SK-N-SH (cell line): Measurements from ENCODE around the gene TCEA3. TPM values are rescaled to one million over a fixed set of nuclear protein-coding genes. Genes with fewer than 3 reads are reported as not detected.

Experiments used
- CTCF ChIA-PET: fragments of 300-600, 350-600 bp; formaldehyde crosslinking; extraction: SDS; loops from one replicate; lab custom pipeline; 2021; lab: Yijun Ruan, JAX
- POLR2A ChIA-PET: fragments of 350-600 bp; sonication (Branson Sonifier 250); formaldehyde crosslinking; extraction: SDS; loops from one replicate; lab custom pipeline; 2020; ENCODE audit warnings: antibody characterized with exemption, inconsistent platforms; lab: Yijun Ruan, JAX
- DNase-seq: peaks from one replicate; pipeline ENCODE4 v3.0.0; 2012
- H2AFZ ChIP-seq: fragments of 200-600 bp; sonication (generic); 2 replicates; pipeline ENCODE4 v1.8.1; 2016; ENCODE audit warnings: antibody characterized with exemption, mild to moderate bottlenecking, low read depth
- H3F3A ChIP-seq: fragments of 200-600 bp; sonication (generic); replicated peaks from 2 replicates; pipeline ENCODE3; 2016; ENCODE audit warnings: antibody characterized with exemption, mild to moderate bottlenecking; ENCODE audit not compliant: insufficient read depth
- H3K27ac ChIP-seq, 2 experiments: fragments of 200-500 bp in 1 of 2; fragments of 200-600 bp in 1 of 2; sonication (Bioruptor generic) in 1 of 2; sonication (generic), shearing (Covaris generic) in 1 of 2; 2 replicates each; pipeline versions ENCODE4 v1.5.1 to v1.6.1; 2014 to 2016; ENCODE audit warnings: low read depth in 2 of 2, inconsistent platforms in 1 of 2, low read length in 1 of 2, mild to moderate bottlenecking in 1 of 2, mixed read lengths in 1 of 2
- H3K27me3 ChIP-seq: fragments of 200-600 bp; sonication (generic), shearing (Covaris generic); 2 replicates; pipeline ENCODE4 v1.6.1; 2016; ENCODE audit warnings: mixed run types; ENCODE audit not compliant: insufficient read depth
- H3K36me3 ChIP-seq, 2 experiments: fragments of 200-500 bp in 1 of 2; fragments of 200-600 bp in 1 of 2; sonication (Bioruptor generic) in 1 of 2; sonication (generic) in 1 of 2; replicated peaks in 1 of 2; 2 replicates each; pipeline versions ENCODE3 to v1.5.1; 2014 to 2016; ENCODE audit warnings: low read length in 1 of 2, mild to moderate bottlenecking in 1 of 2; ENCODE audit not compliant: insufficient read depth in 2 of 2, control insufficient read depth in 1 of 2
- H3K4me1 ChIP-seq, 2 experiments: fragments of 200-500 bp in 1 of 2; fragments of 200-600 bp in 1 of 2; sonication (Bioruptor generic) in 1 of 2; sonication (generic), shearing (Covaris generic) in 1 of 2; 2 replicates each; pipeline versions ENCODE4 v1.5.1 to v1.6.1; 2014 to 2016; ENCODE audit warnings: low read depth in 1 of 2, low read length in 1 of 2, mixed run types in 1 of 2; ENCODE audit not compliant: insufficient read depth in 2 of 2, control insufficient read depth in 1 of 2
- H3K4me2 ChIP-seq: fragments of 200-600 bp; sonication (generic), shearing (Covaris generic); 2 replicates; pipeline ENCODE4 v1.6.1; 2017; ENCODE audit warnings: mixed run types
- H3K4me3 ChIP-seq, 2 experiments: fragments of 200-500 bp in 1 of 2; fragments of 200-600 bp in 1 of 2; sonication (Bioruptor generic) in 1 of 2; sonication (generic), shearing (Covaris generic) in 1 of 2; 2 replicates each; pipeline versions ENCODE4 v1.5.1 to v1.8.1; 2014 to 2016; ENCODE audit warnings: low read depth in 2 of 2, inconsistent platforms in 1 of 2, low read length in 1 of 2, mild to moderate bottlenecking in 1 of 2, mixed read lengths in 1 of 2, moderate library complexity in 1 of 2
- H3K79me2 ChIP-seq: fragments of 200-600 bp; sonication (generic); 2 replicates; pipeline ENCODE4 v1.8.1; 2017; ENCODE audit warnings: mild to moderate bottlenecking; ENCODE audit not compliant: insufficient read depth
- H3K9ac ChIP-seq: fragments of 200-600 bp; sonication (generic); 2 replicates; pipeline ENCODE4 v1.6.1; 2017; ENCODE audit warnings: mixed run types
- H3K9me2 ChIP-seq: fragments of 200-600 bp; sonication (generic); 2 replicates; pipeline ENCODE4 v1.6.1; 2017; ENCODE audit warnings: mixed run types
- H3K9me3 ChIP-seq: fragments of 200-600 bp; sonication (generic); 2 replicates; pipeline ENCODE4 v1.6.1; 2017; ENCODE audit warnings: mixed run types, mild to moderate bottlenecking, moderate library complexity
- H4K20me1 ChIP-seq: fragments of 200-600 bp; sonication (generic); 2 replicates; pipeline ENCODE4 v1.6.1; 2017; ENCODE audit warnings: mild to moderate bottlenecking, mixed run types; ENCODE audit not compliant: insufficient read depth
- FOSL2 ChIP-seq: IDR thresholded peaks from 2 replicates; pipeline ENCODE4 v1.4.0; 2012; ENCODE audit warnings: low read depth, mild to moderate bottlenecking, moderate library complexity, borderline replicate concordance
- FOXJ3 ChIP-seq: sonication (generic); formaldehyde crosslinking; IDR thresholded peaks from 2 replicates; pipeline ENCODE4 v1.5.1; 2020; ENCODE audit warnings: mild to moderate bottlenecking, missing genetic modification reagents
- MAX ChIP-seq: IDR thresholded peaks from 2 replicates; pipeline ENCODE4 v1.4.0; 2012; ENCODE audit warnings: low read depth
- NFIC ChIP-seq: IDR thresholded peaks from 2 replicates; pipeline ENCODE4 v1.4.0; 2012; ENCODE audit warnings: borderline replicate concordance
- NRF1 ChIP-seq: IDR thresholded peaks from 2 replicates; pipeline ENCODE4 v1.6.1; 2012; ENCODE audit warnings: low read depth, mild to moderate bottlenecking, low read length
- PBX3 ChIP-seq: IDR thresholded peaks from 2 replicates; pipeline ENCODE4; 2012
- RCOR1 ChIP-seq: fragments of 150-350 bp; IDR thresholded peaks from 2 replicates; pipeline ENCODE4 v1.6.1; 2017; ENCODE audit warnings: antibody characterized with exemption, low read length
- REST ChIP-seq: IDR thresholded peaks from 2 replicates; pipeline ENCODE4 v1.6.1; 2012; ENCODE audit warnings: mild to moderate bottlenecking, low read depth, low read length, moderate library complexity
- RXRA ChIP-seq: IDR thresholded peaks from 2 replicates; pipeline ENCODE4 v1.4.0; 2012; ENCODE audit warnings: low read depth, mild to moderate bottlenecking, borderline replicate concordance
- TAF1 ChIP-seq: IDR thresholded peaks from 2 replicates; pipeline ENCODE4 v1.6.1; 2012; ENCODE audit warnings: low read depth, mild to moderate bottlenecking, low read length, moderate library complexity, borderline replicate concordance
- TEAD4 ChIP-seq: IDR thresholded peaks from 2 replicates; pipeline ENCODE4 v1.4.0; 2012; ENCODE audit warnings: mild to moderate bottlenecking, borderline replicate concordance; ENCODE audit not compliant: insufficient read depth
- USF1 ChIP-seq: IDR thresholded peaks from 2 replicates; pipeline ENCODE4 v1.4.0; 2012; ENCODE audit warnings: low read depth, borderline replicate concordance
- USF2 ChIP-seq: fragments of 150-350 bp; IDR thresholded peaks from 2 replicates; pipeline ENCODE4 v1.6.1; 2017; ENCODE audit warnings: antibody characterized with exemption, low read length, low read depth, borderline replicate concordance
- WGBS: methylation state at CpG from one replicate; pipeline ENCODE4 v1.1.6; 2017; ENCODE audit warnings: low lambda C conversion rate; 5-methylcytosine and 5-hydroxymethylcytosine counted together
- polyA plus RNA-seq, 3 experiments: library from polyadenylated mRNA; depleted of rRNA; stranded (reverse); fragments of >200 nt; gene quantifications; 2 replicates each; pipeline ENCODE4 v1.2.3, GENCODE V29; 2012

The TCEA3 gene
- polyA plus RNA-seq, 1 of the 3 experiments (the other 2 are of a cell fraction): 1.1 TPM

- Histone ChIP-seq H3K9ac (no peak overlapping the region), H4K20me1 (no peaks in the 10 kb centered on the region), H3K9me3 (no peaks in the 10 kb centered on the region), H3F3A (no peaks in the 10 kb centered on the region), H3K9me2 (no peaks in the 10 kb centered on the region), H3K27ac (no peak overlapping the region), H3K27me3 (no peaks in the 10 kb centered on the region), H2AFZ (no peak overlapping the region), H3K79me2 (no peaks in the 10 kb centered on the region), H3K4me1 (peaks cover 0 to 2% of the 10 kb centered on the region in 2 experiments; a peak in 1 of 4 replicates), H3K4me2 (no peak overlapping the region), H3K36me3 (peaks cover 5 to 26% of the 10 kb centered on the region in 2 experiments), H3K4me3 (no peak overlapping the region)
- no peak for DNase-seq
- WGBS: 96% methylated on average over 7 of the region's 8 CpGs
- TF ChIP-seq REST (no peak), RCOR1 (no peak), USF1 (no peak), MAX (no peak), NFIC (no peak)
- ChIA-PET POLR2A (no interaction called here), CTCF (interaction anchor here (0.5 to 1.3 kb wide), 5 partner anchors 20 to 98 kb away, joined by 3 to 5 read pairs (median 3); no protein-coding TSS in a partner anchor)
Measured at GRCh38 chr1:23441446-23442148, 17.0 kb upstream of the TCEA3 start.

GRCh38 chr1:23438545-23438944 lies 14.0 kb upstream of the TCEA3 start:
- ChIA-PET POLR2A (no interaction called here), CTCF (no interaction called here)
- no peak overlapping the region for H3K4me2 ChIP-seq
- peaks cover 5 to 42% of the 10 kb centered on the region in 2 experiments for H3K36me3 ChIP-seq
- 98% methylated on average over 5 of the region's 8 CpGs for WGBS
- H2AFZ ChIP-seq: no peak overlapping the region
- no peaks in the 10 kb centered on the region for H3K9me3 ChIP-seq
- no peak overlapping the region for H3K27ac ChIP-seq
- no peaks in the 10 kb centered on the region for H3F3A ChIP-seq
- H3K4me3 ChIP-seq: no peak overlapping the region
- no peaks in the 10 kb centered on the region for H4K20me1 ChIP-seq
- H3K9ac ChIP-seq: no peak overlapping the region
- DNase-seq: no peak
- no peaks in the 10 kb centered on the region for H3K9me2 ChIP-seq
- H3K4me1 ChIP-seq: peaks cover 0 to 2% of the 10 kb centered on the region in 2 experiments; a peak in 1 of 4 replicates
- no peak for TF ChIP-seq RCOR1
- TF ChIP-seq FOXJ3 (CRISPR knock-in tag): no peak
- no peak for TF ChIP-seq TAF1
- TF ChIP-seq TEAD4: no peak
- TF ChIP-seq PBX3: no peak
- no peak for TF ChIP-seq USF2
- TF ChIP-seq FOSL2: no peak
- no peak for TF ChIP-seq RXRA
- TF ChIP-seq NRF1: no peak
- no peaks in the 10 kb centered on the region for H3K79me2 ChIP-seq
- H3K27me3 ChIP-seq: no peaks in the 10 kb centered on the region
